Peyer's patch (tissue), 4 donors: Measurements from ENCODE around the gene MRPS31. TPM values are rescaled to one million over a fixed set of nuclear protein-coding genes. Genes with fewer than 3 reads are reported as not detected.

ENCODE experiments used
- DNase-seq, 3 donors: peaks; one replicate each; pipeline ENCODE4 v3.0.0-alpha.2; 2017 to 2019
- H3K27ac ChIP-seq, 4 donors: fragments of 200-600 bp; sonication (generic); one replicate each; pipeline ENCODE4 v1.5.1; 2016 to 2019
- H3K27me3 ChIP-seq, 2 donors: fragments of 200-600 bp; sonication (generic); one replicate each; pipeline ENCODE4 v1.5.1; 2019
- H3K36me3 ChIP-seq, 3 donors: fragments of 200-600 bp; sonication (generic); one replicate each; pipeline ENCODE4 v1.5.1; 2016 to 2019
- H3K4me1 ChIP-seq, 4 donors: fragments of 200-600 bp; sonication (generic); one replicate each; pipeline ENCODE4 v1.5.1; 2016 to 2019
- H3K4me3 ChIP-seq, 4 donors: fragments of 200-600 bp; sonication (generic); 1 replicate in 3 of 4; 2 replicates in 1 of 4; pipeline ENCODE4 v1.5.1; 2016 to 2019; ENCODE audit warnings: mild to moderate bottlenecking in 1 of 4
- H3K9me3 ChIP-seq, 4 donors: fragments of 200-600 bp; sonication (generic); one replicate each; pipeline ENCODE4 v1.5.1; 2016 to 2019; ENCODE audit warnings: mild to moderate bottlenecking in 1 of 4
- CTCF ChIP-seq, 6 experiments: fragments of 450-650 bp in 4 of 6; fragments of 200-600 bp in 2 of 6; sonication (generic) in 1 of 6; IDR thresholded peaks; one replicate each; pipeline ENCODE4 v1.5.1; 2017 to 2019; ENCODE audit warnings: antibody characterized with exemption in 6 of 6, mild to moderate bottlenecking in 3 of 6, moderate library complexity in 1 of 6
- POLR2A ChIP-seq, 2 donors: fragments of 450-650 bp; IDR thresholded peaks; one replicate each; pipeline ENCODE4 v1.5.1; 2017; ENCODE audit warnings: antibody characterized with exemption in 2 of 2, mild to moderate bottlenecking in 2 of 2, moderate library complexity in 2 of 2
- small RNA-seq, 2 donors: library from RNA; depleted of rRNA; stranded (forward); fragments of <200 nt; gene quantifications; one replicate each; pipeline ENCODE3, GENCODE V24; 2016
- total RNA-seq, 4 donors: library from RNA; depleted of rRNA; stranded (reverse); fragments of >200 nt; gene quantifications; one replicate each; pipeline ENCODE4 v1.1.0, GENCODE V29; 2016

The MRPS31 gene
- total RNA-seq, 4 donors from 2014 or later: 12.4 to 26.8 (median 18.9) TPM

GRCh38 chr13:40679480-40679985, 91.5 kb downstream of the MRPS31 start:
- no peaks in the 10 kb centered on the region for H3K4me1 ChIP-seq
- no peaks in the 10 kb centered on the region for H3K9me3 ChIP-seq
- no peak for TF ChIP-seq CTCF (IDR thresholded peaks at IDR 0.05)
- TF ChIP-seq POLR2A (IDR thresholded peaks at IDR 0.05): no peak
- no peaks in the 10 kb centered on the region for H3K36me3 ChIP-seq
- no peak overlapping the region for H3K4me3 ChIP-seq
- no peak overlapping the region for H3K27ac ChIP-seq
- no peak for DNase-seq
- H3K27me3 ChIP-seq: no peaks in the 10 kb centered on the region

Small RNAs within 50 kb of the gene (small RNA-seq; reads per million reads assigned to genes)
- gene MIR320D1: 0 reads per million in 2 donors
- gene MIR621: 0 to 0.06 reads per million in 2 donors
- gene RF00017: 0 reads per million in 2 donors

Other genes with a start within 250 kb of the MRPS31 start
- 10 to 100 TPM; 22.2 to 32.2 (median 26.8) TPM for gene FOXO1, start 104.5 kb downstream of the MRPS31 start, total RNA-seq
- 10 to 100 TPM; 19.0 to 92.8 (median 75.5) TPM for gene SLC25A15, start 18.4 kb upstream of the MRPS31 start, total RNA-seq
- gene ELF1, start 248.1 kb upstream of the MRPS31 start, total RNA-seq: 100 to 1,000 TPM in 2 of 4 donors, 10 to 100 TPM in 2; 77.7 to 145 (median 106) TPM